Measurements from ENCODE around the gene ZFYVE1.

- TF ChIP-seq EZH2phosphoT487 (IDR thresholded peaks at IDR 0.05; ENCODE audit: low read depth): no peak
- no peak for TF ChIP-seq CTCF (IDR thresholded peaks at IDR 0.05; ENCODE audit: low read depth, low read length)
These were observed 102.6 kb downstream of the ZFYVE1 start for GRCh38 chr14:72924337-72924736.
